ENCODE measurements around the gene GPR173. TPM values are rescaled to one million over a fixed set of nuclear protein-coding genes. Genes with fewer than 3 reads are reported as not detected.

GPR173 gene
- total RNA-seq, 4 donors from 2014 or later = 0.09 to 0.57 (median 0.18) TPM; not detected in 1

DNA sequence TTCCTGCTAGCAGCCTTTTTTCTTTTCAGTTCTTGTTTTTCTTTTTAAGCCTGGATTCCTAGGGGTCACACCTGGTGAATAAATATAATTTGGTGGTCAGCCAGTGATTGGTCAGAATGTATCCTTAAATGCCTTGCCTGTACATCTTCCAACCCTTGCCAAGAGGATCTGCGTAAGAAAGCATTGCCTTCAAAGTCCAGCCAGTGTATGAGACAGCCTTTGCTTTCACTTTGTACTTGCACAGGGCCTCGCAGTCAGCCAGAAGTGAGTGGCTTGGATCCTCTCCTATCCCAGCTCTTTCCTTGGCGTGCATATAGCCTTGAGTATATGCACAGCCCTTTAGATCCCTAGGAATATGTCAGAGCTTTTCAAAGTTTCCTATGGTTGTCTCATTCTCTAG is 67.5 kb downstream of the GPR173 start:
- no peaks in the 10 kb centered on the region for H3K27me3 ChIP-seq
- 44% methylated on average over 3 of the region's 3 CpGs; no CpG with 5 or more reads in 1 of the 2 donors for WGBS, 2 donors
- no peaks in the 10 kb centered on the region for H3K9me3 ChIP-seq
- no peaks in the 10 kb centered on the region for H3K36me3 ChIP-seq
- H3K4me1 ChIP-seq = peaks cover 0 to 16% (median 0%) of the 10 kb centered on the region in 3 donors
- H3K27ac ChIP-seq = peak overlapping the region in 3 of 4 donors; percentile 40 to 68 (median 54)
- TF ChIP-seq, protein P1, sequence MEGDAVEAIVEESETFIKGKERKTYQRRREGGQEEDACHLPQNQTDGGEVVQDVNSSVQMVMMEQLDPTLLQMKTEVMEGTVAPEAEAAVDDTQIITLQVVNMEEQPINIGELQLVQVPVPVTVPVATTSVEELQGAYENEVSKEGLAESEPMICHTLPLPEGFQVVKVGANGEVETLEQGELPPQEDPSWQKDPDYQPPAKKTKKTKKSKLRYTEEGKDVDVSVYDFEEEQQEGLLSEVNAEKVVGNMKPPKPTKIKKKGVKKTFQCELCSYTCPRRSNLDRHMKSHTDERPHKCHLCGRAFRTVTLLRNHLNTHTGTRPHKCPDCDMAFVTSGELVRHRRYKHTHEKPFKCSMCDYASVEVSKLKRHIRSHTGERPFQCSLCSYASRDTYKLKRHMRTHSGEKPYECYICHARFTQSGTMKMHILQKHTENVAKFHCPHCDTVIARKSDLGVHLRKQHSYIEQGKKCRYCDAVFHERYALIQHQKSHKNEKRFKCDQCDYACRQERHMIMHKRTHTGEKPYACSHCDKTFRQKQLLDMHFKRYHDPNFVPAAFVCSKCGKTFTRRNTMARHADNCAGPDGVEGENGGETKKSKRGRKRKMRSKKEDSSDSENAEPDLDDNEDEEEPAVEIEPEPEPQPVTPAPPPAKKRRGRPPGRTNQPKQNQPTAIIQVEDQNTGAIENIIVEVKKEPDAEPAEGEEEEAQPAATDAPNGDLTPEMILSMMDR (IDR thresholded peaks at IDR 0.05) = no peak
- no peak for TF ChIP-seq POLR2A (IDR thresholded peaks at IDR 0.05)
- intact Hi-C loops (cut with DNase I) = no loop called here
- no peak for DNase-seq
- peak overlapping the region in 1 of 4 donors; percentile 26 for H3K4me3 ChIP-seq

GRCh38 chrX:53122013-53122412 is 73.4 kb downstream of the GPR173 start:
- TF ChIP-seq, protein P1 (IDR thresholded peaks at IDR 0.05) = no peak
- no peak for TF ChIP-seq POLR2A (IDR thresholded peaks at IDR 0.05)
- intact Hi-C loops (cut with DNase I) = no loop called here
- Histone ChIP-seq H3K27ac (no peak overlapping the region), H3K27me3 (no peaks in the 10 kb centered on the region), H3K36me3 (no peaks in the 10 kb centered on the region), H3K4me1 (no peaks in the 10 kb centered on the region), H3K9me3 (no peaks in the 10 kb centered on the region), H3K4me3 (no peak overlapping the region)
- DNase-seq = no peak
- WGBS, 2 donors = 36 to 39% methylated on average over 1 of the region's 1 CpG

DNA sequence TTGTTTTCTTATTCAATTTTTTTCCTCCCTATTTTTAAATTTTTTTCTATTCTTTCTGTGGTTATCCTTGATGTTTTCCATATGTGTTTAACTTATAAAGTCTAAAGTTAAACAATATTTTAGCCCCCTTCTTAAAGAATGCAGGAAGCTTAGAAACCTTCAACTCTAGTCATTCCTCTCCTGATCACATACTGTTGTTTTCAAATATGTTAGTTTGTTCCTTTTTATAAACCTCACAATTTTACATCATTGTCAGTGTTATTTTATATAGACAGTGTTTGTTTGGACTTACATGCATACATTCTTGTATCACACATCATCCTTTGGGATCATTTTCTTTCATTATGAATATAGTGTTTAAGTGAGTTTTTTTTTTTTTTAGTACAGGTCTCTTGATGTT is 76.9 kb downstream of the GPR173 start:
- intact Hi-C loops (cut with DNase I) = no loop called here
- H3K9me3 ChIP-seq = no peaks in the 10 kb centered on the region
- H3K4me1 ChIP-seq = no peaks in the 10 kb centered on the region
- TF ChIP-seq, protein P1 (IDR thresholded peaks at IDR 0.05) = no peak
- TF ChIP-seq POLR2A (IDR thresholded peaks at IDR 0.05) = no peak
- H3K4me3 ChIP-seq = no peak overlapping the region
- H3K27me3 ChIP-seq = no peaks in the 10 kb centered on the region
- no peaks in the 10 kb centered on the region for H3K36me3 ChIP-seq
- no peak overlapping the region for H3K27ac ChIP-seq
- DNase-seq = no peak

GRCh38 chrX:53126377-53126776 is 77.8 kb downstream of the GPR173 start:
- no peak for DNase-seq
- H3K27me3 ChIP-seq = no peaks in the 10 kb centered on the region

GRCh38 chrX:53128097-53128749 is 79.6 kb downstream of the GPR173 start:
- no peak overlapping the region for H3K27ac ChIP-seq
- intact Hi-C loops (cut with DNase I) = no loop called here
- no peak for TF ChIP-seq POLR2A (IDR thresholded peaks at IDR 0.05)
- TF ChIP-seq, protein P1 (IDR thresholded peaks at IDR 0.05) = no peak
- no peaks in the 10 kb centered on the region for H3K36me3 ChIP-seq
- H3K9me3 ChIP-seq = no peaks in the 10 kb centered on the region
- 63 to 100% methylated on average over 2 to 3 of the region's 3 CpGs for WGBS, 2 donors
- H3K4me3 ChIP-seq = no peak overlapping the region
- no peak for DNase-seq
- no peaks in the 10 kb centered on the region for H3K27me3 ChIP-seq
- H3K4me1 ChIP-seq = no peaks in the 10 kb centered on the region

More at GRCh38 chrX:53126377-53126776, 77.8 kb downstream of the GPR173 start:
- H3K36me3 ChIP-seq = no peaks in the 10 kb centered on the region
- H3K4me3 ChIP-seq = no peak overlapping the region
- H3K4me1 ChIP-seq = no peaks in the 10 kb centered on the region
- 88 to 100% methylated on average over 2 of the region's 2 CpGs for WGBS, 2 donors
- TF ChIP-seq POLR2A (IDR thresholded peaks at IDR 0.05) = no peak
- TF ChIP-seq, protein P1 (IDR thresholded peaks at IDR 0.05) = no peak
- no peak overlapping the region for H3K27ac ChIP-seq
- H3K9me3 ChIP-seq = no peaks in the 10 kb centered on the region
- intact Hi-C loops (cut with DNase I) = no loop called here

Small RNAs within 50 kb of the gene (small RNA-seq; reads per million reads assigned to genes)
- gene AL591212.2 = 0 reads per million in 4 donors

Other genes with a start within 250 kb of the GPR173 start
- not detected for gene XAGE5, start 237.5 kb upstream of the GPR173 start, total RNA-seq
- gene XAGE3, start 180.7 kb upstream of the GPR173 start, total RNA-seq = not detected
- 10 to 100 TPM in 2 of 4 donors, 1 to 10 TPM in 2; 6.2 to 23.8 (median 11.1) TPM for gene FAM156B, start 151.5 kb upstream of the GPR173 start, total RNA-seq
- 10 to 100 TPM in 2 of 4 donors, 1 to 10 TPM in 2; 2.9 to 13.3 (median 9.7) TPM for gene FAM156A, start 90.3 kb upstream of the GPR173 start, total RNA-seq
- gene TSPYL2, start 33.6 kb downstream of the GPR173 start, total RNA-seq = 10 to 100 TPM in 1 of 4 donors, 1 to 10 TPM in 3; 4.4 to 40.1 (median 5.3) TPM
- gene KANTR, start 45.4 kb downstream of the GPR173 start, total RNA-seq = 10 to 100 TPM in 1 of 4 donors, 1 to 10 TPM in 3; 3.5 to 15.6 (median 5.3) TPM
- gene KDM5C, start 176.4 kb downstream of the GPR173 start, total RNA-seq = 100 to 1,000 TPM in 1 of 4 donors, 10 to 100 TPM in 3; 74.2 to 108 (median 80.2) TPM
- gene IQSEC2, start 232.8 kb downstream of the GPR173 start, total RNA-seq = 10 to 100 TPM in 3 of 4 donors, 1 to 10 TPM in 1; 6.9 to 12.7 (median 10.4) TPM